DMS153 treated with DMSO at 0.1 percent for 48 hours (cell line): ENCODE measurements around the gene ZSCAN25.
"Not testable (repeated sequence)": the region's sequence is repeated elsewhere in the genome, so short reads cannot be mapped to it uniquely, and the experiment has no call there.

ENCODE experiments used
- DNase-seq: peaks from one replicate; lab custom pipeline; 2025; ENCODE audit not compliant: unreplicated experiment; lab: John Stamatoyannopoulos, UW

ZSCAN25 gene

GRCh38 chr7:99644431-99644830 lies 27.7 kb downstream of the ZSCAN25 start:
- no peak for DNase-seq

- DNase-seq: no peak
These were observed 28.8 kb downstream of the ZSCAN25 start for GRCh38 chr7:99645590-99645989.

DNA sequence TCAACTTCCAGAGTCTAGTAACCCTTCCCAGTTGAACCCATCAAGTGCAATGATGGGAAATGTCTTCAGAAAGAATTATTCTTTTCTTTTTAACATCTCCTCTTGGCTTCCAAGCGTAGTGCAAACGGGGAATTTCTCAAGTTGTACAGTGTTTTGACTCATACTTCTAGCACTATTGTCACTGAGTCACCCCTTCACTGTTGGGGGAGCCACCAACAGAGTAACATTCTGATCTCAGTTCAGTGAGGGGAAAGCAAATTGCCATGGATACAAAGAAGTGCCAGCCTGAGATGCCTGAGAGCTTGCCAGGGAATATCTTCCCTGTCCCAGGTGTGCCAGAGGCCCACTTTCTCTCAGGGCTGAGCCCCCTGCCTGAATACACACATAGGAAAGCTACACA lies 32.1 kb downstream of the ZSCAN25 start:
- DNase-seq: no peak

GRCh38 chr7:99651290-99651689 lies 34.5 kb downstream of the ZSCAN25 start:
- no peak for DNase-seq

DNA sequence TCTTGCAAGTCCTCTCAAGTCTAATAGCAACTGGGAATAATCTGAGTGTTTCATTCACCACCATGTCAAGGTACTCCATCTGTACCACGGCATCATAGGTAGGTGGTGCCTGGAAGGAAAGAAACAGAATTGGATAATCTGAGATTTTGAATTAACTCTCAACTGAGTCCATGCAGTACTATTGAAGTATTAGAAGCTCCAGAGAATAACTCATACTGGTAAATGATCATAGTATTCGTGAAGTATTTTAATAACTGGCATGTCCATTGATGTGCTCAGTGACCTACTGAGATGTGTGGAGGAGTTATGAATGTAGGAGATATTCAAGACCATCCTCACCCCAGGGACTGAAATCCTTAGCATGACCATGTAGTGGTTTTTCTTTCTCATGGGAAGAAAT lies 35.9 kb downstream of the ZSCAN25 start:
- DNase-seq: no peak

GRCh38 chr7:99653269-99653668 lies 36.5 kb downstream of the ZSCAN25 start:
- DNase-seq: not testable (repeated sequence)

- DNase-seq: no peak
These were observed 37.0 kb downstream of the ZSCAN25 start for GRCh38 chr7:99653754-99654153.

DNA sequence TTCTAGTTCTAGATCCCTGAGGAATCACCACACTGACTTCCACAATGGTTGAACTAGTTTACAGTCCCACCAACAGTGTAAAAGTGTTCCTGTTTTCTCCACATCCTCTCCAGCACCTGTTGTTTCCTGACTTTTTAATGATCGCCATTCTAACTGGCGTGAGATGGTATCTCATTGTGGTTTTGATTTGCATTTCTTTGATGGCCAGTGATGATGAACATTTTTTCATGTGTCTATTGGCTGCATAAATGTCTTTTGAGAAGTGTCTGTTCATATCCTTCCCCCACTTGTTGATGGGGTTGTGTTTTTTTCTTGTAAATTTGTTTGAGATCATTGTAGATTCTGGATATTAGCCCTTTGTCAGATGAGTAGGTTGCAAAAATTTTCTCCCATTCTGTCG lies 37.9 kb downstream of the ZSCAN25 start:
- DNase-seq: not testable (repeated sequence)

DNA sequence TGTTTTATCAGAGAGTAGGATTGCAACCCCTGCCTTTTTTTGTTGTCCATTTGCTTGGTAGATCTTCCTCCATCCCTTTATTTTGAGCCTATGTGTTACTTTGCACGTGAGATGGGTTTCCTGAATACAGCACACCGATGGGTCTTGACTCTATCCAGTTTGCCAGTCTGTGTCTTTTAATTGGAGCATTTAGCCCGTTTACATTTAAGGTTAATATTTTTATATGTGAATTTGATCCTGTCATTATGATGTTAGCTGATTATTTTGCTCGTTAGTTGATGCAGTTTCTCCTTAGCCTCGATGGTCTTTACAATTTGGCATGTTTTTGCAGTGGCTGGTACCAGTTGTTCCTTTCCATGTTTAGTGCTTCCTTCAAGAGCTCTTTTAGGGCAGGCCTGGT lies 41.1 kb downstream of the ZSCAN25 start:
- DNase-seq: not testable (repeated sequence)

DNA sequence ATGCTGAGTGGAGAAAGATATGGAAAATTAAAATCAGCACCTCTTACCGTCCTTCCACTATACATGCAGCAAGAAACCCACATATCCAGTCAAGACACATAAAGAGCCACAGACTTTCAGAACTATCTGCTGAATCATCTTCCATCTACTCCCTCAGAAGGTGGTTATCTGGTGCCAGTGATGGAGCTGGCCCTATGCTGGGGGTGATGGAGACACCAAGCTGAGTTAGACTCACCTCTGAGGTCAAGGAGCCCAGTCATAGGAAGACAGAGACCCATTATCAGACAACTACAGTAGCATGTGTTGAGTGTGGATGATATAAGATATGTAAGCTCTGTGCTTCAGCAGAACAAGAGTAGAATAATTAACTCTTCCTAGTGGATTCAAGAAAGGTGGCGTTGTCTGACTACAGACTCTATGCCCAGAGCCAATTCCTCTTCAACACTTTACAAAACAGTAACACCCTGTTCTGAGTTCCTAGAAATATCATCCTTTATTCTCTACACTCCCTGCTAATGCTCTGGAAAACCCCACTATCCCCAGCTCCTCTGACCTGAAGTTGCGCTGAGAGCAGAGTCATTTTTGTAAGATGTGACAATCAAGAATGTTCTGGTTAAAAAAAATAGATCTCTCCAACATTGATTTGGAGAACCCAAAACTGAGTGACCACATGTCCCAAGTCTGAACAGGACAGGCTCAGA lies 48.7 kb downstream of the ZSCAN25 start:
- DNase-seq: no peak

- no peak for DNase-seq
These were observed 49.3 kb downstream of the ZSCAN25 start for GRCh38 chr7:99666013-99666395.

- DNase-seq: no peak
These were observed 50.4 kb downstream of the ZSCAN25 start for GRCh38 chr7:99667179-99667578.

DNA sequence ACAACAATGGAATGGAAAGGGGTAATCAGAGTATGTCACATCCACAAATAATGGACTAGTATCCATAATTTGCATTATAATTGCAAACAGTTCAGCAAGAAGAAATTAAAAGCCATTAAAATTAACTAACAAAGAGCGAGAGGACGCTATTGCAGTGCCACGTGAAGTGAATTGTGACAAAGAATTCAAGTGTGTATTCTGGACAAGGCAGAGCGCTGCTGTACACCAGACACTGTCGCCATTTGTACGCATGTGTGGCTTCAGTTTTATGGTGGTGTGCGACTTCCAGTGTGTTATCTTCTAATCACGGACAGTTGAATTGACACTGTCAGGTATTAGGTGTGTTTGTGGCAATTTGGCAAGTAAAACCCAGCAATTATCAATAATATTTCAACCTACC lies 51.8 kb downstream of the ZSCAN25 start:
- no peak for DNase-seq

- no peak for DNase-seq
These were observed 53.0 kb downstream of the ZSCAN25 start for GRCh38 chr7:99669782-99670181.

GRCh38 chr7:99672573-99672972 lies 55.8 kb downstream of the ZSCAN25 start:
- no peak for DNase-seq

DNA sequence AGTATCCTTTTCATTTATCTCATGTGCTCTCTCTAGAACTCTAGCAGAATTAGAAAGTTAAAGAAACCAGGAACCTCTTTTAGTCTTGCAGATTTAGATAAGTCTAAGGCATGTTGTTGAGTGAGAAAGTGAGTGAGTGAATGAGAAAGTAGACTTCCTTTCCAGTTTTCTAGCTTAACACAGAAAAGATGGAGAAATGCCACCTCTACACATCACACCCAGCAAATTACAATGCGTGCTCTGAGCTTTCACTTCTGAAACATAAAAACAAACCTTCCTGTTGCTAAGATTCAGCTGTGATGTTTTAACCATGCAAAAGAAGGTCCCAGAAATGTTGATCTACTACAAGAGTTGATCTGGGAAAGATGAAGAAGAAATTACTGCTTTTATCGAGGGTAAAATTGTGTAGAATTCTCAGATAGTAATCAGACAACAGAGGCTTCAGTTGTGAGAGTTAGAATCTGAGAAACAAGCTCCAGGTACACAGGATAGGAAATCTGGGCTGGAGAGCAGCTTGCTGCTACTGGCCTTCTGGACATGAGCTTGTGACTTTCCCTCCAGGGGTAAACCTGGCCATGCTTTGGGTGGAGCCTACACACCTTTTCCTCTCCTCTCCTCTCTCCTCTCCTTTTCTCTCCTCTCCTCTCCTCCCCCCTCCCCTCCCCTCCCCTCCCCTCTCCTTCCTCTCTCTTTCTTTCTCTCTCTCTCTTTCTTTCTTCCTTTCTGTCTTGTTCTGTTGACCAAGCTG lies 58.4 kb downstream of the ZSCAN25 start:
- DNase-seq: no peak

DNA sequence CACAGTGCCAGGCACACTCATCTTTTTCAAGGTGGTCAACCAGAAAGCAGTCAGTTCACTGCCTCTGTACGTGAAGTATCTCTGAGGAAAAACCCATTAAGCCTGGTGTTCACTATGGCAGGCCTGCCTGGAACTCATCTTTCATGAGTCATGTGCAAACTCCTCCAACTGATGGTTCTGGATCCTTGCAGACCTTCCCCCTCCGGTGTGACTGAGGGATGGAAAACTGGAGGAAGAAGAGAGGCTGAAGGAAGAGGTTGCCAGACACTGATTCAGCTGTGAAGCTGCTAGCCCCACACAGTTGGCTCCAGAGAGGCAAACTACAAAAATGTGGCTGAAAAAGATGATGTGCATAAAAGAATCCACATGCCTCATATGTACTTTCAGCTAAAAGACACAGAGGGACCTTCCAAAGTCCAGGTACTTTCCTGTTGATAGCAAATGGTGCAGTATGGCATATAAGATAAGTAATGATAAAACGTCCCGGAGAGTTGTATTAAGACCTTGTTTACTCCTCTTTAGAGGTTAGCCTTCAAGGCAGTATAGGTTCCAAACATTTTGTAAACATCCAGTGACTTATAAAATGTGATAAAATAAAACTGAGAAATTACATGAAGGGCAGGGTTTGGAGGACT lies 60.4 kb downstream of the ZSCAN25 start:
- no peak for DNase-seq

GRCh38 chr7:99677648-99678045 lies 60.9 kb downstream of the ZSCAN25 start:
- DNase-seq: no peak

DNA sequence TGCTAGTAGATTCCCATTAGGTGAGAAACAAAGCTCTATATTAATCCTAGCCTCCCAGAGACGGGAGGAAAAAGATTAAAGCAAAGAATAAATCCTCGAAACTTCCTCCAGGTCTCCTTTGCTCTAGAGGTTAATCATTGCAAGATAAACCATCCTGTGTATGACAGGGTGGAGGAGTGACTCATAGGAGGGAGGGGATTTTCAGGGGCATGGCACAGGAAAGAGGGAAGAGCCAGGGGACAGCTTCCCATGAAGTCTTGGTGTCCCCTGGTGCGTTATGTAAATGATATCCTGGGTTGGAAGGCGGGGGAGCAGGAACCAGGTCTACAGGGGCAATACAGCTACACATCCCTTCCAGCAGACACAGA lies 62.3 kb downstream of the ZSCAN25 start:
- DNase-seq: no peak

GRCh38 chr7:99679400-99680191 lies 62.9 kb downstream of the ZSCAN25 start, which contains the start of gene CYP3A5:
Gene CYP3A5, minus strand, starts transcription at chr7:99679996. Its CDS starts 100 bp downstream, at chr7:99679896.
- no peak for DNase-seq
